GM12892 (cell line): ENCODE measurements around the gene ACVR1B.

ENCODE experiments used
- POLR2A ChIP-seq: IDR thresholded peaks from 2 replicates; pipeline ENCODE4 v1.6.1; 2011; ENCODE audit warnings: low read depth, low read length, control low read depth
- POLR2AphosphoS5 ChIP-seq: IDR thresholded peaks from 2 replicates; pipeline ENCODE4 v1.6.1; 2011; ENCODE audit warnings: low read depth, low read length, control low read depth

- no peak for TF ChIP-seq POLR2AphosphoS5
- no peak for TF ChIP-seq POLR2A
Measured at GRCh38 chr12:52035926-52036325, 84.4 kb downstream of the ACVR1B start.
